ELR (cell line): ENCODE results near the gene SSB.
"Not testable (repeated sequence)": the region's sequence is repeated elsewhere in the genome, so short reads cannot be mapped to it uniquely, and the experiment has no call there.

Source experiments
- DNase-seq: peaks from one replicate; pipeline ENCODE4 v3.0.0-alpha.2; 2015; ENCODE audit warnings: low read depth

The SSB gene

DNA sequence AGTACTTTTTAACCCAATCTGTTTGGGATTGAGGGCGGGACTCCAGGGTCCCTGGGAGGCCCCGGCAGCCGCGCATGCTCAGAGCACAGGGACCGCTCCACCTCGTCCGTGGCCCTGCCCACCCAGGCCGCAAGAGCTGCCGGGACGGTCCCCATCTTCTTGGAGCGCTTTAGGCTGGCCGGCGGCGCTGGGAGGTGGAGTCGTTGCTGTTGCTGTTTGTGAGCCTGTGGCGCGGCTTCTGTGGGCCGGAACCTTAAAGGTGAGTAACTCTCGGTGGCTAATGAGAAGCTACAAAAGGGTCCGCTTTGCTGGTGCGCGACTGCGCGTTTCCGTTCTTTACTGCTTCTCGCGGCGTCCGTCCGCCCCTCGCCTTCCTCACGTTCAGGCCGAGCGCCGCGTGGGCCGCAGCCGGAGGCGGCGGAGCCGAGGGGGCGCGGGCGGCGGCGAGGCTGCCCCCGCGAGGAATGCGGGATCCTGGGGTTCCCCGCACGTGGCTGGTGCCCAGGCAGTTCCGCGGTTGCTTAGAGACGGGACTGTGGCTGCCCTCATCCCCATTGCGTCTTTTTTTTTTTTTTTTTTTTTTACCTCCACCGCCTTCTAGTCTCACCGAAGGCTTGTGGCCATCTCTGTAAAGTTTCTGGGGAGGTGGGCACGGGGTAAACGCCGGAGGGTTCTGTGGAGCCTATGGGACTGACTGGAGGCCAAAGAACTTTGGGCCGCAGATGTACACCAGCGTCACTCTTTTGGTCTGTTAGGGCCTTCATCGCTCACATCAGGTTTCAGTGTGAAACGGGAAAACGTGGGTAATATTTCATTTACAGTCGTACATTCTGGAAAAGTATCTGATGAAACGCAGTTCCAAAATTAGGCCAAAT lies at the start of gene SSB:
Gene SSB (plus strand): TSS at position 154 of the 875 bp plus-strand sequence. CDS start 2,090 bp downstream, outside the sequence.
- peak; percentile 96 for DNase-seq

DNA sequence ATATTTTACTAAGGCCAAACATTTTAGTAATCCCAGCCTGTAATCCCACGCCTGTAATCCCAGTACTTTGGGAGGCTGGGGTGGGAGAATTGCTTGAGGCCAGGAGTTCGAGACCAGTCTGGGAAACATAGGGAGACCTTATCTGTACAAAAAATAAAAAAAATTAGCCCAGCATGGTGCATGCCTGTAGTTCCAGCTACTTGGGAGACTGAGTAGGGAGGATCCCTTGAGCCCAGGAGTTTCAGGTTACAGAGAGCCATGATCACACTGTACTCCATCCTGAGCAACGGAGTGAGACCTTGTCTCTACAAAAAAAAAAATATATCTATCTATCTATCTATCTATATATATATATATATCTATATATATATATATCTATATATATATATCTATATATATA lies 45.9 kb upstream of the SSB start:
- DNase-seq = no peak

DNA sequence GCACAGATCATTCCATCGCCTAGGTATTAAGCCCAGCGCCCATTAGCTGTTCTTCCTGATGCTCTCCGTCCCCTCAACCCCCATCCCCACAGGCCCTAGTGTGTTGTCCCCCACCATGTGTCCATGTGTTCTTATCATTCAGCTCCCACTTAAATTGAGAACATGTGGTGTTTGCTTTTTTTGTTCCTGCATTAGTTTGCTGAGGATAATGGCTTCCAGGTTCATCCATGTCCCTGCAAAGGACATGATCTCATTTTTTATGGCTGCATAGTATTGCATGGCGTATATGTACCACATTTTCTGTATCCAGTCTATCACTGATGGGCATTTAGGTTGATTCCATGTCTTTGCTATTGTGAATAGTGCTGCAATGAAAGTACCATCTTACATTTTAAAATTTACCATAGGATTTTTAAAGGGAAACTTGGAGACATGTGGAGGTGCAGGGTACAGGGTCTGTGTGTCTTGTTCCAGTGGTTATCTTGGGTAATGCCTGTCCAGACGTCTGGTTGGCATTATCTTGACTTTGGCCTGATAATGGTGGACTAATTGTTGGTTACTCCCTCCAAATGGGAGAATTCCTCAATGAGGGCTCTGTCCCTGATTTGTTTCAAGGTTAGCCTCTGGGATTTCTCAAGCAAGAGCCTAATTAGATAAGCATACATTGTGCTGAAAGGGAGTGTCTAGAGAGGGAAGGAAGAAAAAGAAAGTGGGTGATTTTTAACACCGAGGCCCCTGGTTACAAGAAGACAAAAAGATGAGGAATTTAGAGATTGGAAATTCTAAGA lies 43.4 kb upstream of the SSB start:
- no peak for DNase-seq

DNA sequence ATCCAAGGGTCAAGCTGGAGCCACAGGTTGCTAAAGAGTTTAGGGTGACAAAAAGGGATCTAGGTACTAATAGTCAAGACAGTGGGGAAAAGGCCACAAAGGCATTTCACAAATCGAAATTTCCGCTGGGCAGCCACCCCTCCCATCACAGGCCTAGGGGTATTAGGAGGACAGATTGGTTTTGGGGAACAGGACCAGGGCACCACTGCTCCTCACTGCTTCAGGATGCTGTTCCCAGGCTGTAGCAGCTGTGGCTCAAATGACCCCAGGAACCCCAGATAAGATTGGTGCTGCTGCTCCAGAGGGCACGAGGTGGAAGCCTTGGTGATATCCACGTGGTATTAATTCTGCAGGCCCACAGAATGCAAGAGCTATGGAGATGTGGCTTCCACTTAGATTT lies 42.3 kb upstream of the SSB start:
- DNase-seq = no peak

DNA sequence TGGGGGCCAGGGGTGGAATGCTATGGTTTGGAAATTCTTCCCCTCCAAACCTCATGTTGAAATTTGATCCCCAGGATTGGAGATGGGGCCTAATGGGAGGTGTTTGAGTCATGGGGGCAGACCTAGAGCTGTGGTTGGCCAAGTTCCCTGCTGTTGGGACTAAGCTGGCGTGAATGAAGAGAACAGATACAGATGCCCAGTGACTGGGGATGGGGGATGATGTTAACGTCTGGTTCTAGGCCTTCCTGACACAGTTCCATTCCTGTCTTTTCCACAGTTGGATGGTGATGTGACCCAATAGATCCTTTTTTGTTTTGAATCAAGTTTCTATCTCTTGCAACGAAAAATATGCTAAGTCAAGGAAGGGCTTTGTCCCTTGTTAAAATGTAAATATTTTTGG lies 41.3 kb upstream of the SSB start:
- no peak for DNase-seq

DNA sequence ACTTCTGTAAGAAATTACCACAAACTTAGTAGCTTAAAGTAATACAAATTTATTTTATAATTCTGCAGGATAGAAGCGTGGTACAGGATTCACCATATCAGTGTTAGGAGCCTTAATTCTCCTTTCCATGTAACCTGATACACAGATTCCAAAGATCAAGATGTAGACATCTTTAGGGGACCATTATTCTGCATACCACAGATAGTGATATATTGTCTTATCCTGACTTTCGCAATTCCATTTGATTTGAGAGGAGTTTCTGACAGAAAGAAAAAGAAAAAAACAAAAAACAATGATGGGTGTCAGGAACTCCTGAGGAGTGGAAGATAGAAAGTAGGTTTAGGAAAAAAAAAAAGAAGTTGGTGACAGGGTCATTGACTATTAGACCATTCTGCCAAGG lies 40.9 kb upstream of the SSB start:
- DNase-seq = no peak

DNA sequence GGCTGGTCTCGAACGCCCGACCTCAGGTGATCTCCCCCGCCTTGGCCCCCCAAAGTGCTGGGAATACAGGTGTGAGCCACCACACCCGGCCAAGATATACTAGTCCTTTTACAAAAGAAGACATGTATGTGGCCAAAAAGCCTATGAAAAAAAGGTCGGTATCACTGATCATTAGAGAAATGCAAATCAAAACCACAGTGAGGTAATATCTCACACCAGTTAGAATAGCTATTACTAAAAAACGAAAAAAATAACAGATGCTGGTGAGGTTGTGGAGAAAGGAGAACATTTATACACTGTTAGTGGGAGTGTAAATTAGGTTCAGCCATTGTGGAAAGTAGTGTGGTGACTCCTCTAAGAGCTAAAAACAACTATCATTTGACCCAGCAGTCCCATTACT lies 38.7 kb upstream of the SSB start:
- no peak for DNase-seq

DNA sequence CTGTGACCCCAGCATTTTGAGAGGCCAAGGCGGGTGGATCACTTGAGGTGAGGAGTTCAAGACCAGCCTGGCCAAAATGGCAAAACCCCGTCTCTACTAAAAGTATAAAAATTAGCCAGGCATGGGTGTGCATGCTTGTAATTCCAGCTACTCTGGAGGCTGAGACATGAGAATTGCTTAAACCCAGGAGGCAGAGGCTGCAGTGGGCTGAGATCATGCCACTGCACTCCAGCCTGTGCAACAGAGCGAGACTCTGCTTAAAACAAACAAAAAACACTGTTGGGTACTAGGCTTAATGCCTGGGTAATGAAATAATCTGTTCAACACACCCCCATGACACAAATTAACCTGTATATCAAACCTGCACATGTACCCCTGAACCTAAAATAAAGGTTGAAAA lies 37.9 kb upstream of the SSB start:
- DNase-seq = not testable (repeated sequence)

DNA sequence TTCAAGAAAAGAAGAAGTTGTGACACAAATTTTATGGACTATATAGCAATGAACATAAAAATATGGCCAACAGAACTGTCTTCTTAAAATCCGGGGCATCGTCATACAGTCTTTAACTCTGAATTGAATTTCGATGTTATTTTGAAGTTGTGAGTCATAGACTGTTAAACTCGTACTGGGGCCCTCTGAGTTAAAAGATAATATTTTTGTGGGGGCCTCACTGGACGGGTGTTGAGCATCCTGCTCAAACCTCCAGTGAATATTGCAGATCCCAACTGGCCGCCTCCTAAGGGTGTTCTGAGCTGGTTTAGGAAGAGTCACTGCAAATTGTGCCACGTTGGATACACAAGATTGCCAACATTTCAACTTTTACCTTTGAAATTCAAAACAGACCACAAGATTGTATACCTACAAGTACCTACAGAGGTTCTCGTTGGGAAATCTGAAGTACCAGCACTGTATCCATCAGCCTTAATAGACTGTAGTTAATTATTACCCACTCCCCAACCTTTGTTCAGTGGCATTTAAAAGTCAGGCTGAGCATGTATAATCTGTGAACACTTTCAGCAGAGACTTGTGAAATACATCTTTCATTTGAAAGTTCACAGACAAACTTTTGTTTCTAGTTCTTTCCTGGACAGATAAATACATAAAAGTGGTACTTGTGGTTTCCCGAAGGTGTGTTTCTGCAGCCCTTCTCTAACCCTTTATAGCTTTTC lies 37.3 kb upstream of the SSB start:
- no peak for DNase-seq

DNA sequence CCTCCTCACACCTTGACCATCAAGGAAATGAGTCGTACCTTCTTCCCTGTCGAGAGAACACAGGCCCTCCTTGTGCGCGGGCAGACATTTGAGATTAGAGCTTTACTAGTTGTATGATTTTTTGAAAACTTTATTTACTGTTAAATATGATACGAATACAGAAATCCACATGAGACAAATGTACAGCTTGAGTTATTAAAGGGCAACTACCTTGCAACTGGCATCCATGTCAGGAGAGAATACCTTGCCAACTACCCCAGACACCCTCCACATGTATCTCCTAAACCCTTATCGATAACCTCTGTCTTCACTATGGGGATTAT lies 36.7 kb upstream of the SSB start:
- DNase-seq = no peak

DNA sequence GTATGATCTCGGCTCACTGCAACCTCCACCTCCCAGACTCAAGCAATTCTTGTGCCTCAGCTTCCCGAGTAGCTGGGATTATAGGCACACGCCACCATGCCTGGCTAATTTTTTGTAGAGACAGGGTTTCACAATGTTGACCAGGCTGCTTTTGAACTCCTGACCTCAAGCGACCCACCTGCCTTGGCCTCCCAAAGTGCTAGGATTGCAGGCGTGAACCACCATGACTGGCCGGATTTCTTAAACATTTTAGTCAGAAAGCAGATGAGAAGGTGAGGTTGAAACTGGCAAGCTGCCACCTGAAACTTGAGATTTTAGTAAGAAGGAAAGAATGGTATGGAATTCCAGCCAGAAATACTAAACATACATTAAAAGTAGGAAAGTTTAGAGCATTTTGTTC lies 33.1 kb upstream of the SSB start:
- peak; percentile 40 for DNase-seq

DNA sequence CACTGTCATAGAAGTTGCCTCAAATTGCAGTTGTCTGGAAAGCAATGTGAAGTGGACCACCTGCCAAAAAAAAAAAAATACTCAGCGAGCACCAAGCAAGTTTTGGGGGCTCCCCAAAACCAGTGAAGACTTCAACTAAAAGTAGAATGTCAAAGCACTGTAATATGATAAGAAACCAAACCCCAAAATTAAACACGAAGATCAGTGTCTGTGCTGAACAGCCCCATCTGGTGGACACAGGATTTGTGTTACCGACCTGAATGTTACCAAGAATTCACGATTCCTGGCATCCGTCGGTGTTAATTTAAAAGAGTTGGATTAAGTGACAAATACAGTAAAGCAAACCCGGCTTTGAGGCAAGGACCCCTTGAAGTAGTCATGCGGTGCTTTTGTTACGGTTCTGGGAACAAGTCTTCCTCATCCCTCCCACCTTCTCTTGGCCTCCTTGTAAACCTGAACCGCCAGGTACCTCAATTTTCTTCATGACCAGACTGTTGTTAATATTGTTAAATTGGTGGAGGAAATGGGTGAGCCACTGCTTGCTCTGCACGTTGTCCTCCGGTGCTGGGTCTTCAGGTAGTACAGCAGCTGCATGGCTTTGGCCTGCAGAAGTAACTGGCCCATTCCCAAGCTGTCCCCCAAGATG lies 31.3 kb upstream of the SSB start:
- peak; percentile 68 for DNase-seq

DNA sequence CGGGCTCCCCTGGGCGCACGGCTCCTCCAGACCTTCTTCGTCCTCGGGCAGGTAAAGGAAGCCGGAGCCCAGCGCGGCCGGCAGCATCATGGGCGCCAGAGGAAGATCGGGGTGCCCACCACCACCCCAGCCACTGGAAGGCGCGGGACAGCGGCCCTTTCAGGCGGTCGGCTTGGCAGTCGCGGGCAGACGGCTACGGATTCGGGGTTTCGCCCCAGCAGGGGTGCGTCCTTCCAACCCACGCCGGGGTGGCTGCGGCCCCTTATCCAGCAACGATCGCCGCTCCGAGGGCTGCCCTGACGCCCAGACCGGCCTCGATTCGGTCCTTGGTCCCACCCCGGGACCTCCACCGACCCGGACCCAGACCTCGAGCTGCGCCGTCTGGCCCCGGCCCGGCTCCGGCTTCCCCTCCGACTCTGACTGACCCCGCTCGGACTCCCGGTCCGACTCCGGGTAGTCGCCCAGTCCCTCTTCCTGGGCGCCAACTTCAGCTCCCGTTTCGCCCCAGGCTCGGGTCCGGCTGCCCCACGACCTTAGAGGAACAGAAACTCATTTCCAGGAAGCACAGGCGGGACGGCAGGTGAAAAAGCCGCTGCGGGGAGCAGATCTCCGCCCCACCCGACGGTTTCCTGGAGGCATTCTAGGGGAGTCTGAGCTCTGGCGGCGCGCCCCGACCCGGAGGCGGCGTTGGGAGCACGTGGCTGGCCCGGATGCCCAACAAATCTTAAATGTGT lies 30.2 kb upstream of the SSB start:
- DNase-seq = no peak

DNA sequence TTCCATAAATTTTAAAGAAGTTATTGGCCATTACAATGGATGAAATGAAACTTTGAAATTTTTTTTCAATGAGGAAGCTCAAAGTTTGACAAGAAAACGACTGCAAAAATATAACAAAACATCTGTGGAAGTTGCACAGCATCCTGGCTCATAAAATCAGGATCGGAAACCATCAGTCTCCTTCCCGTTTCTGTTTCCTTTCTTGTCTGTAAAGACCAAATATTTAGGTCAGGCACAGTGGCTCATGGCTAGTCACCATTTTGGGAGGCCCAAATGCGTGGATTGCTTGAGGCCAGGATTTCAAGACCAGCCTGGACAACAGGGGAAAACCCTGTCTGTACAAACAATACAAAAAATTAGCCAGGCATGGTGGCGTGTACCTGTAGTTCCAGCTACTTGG lies 27.6 kb upstream of the SSB start:
- no peak for DNase-seq

DNA sequence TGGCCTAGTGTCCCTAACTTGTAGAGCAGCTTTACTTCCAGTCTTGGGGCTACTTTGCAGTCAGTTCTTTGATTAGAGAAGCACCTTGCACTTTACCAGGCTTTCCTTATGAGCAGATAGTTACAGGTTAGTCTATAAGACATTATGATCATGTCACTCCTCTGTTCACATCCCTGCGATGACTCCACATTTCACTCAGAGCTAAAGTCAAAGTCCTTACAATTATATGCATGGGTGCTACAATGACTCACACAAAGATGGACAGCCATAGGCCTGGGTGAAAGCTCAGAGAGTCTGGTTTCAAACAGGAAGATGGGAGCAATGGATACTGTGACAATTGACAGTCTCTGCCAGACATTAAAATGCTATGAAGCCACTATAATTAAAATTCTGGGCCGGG lies 27.1 kb upstream of the SSB start:
- no peak for DNase-seq

DNA sequence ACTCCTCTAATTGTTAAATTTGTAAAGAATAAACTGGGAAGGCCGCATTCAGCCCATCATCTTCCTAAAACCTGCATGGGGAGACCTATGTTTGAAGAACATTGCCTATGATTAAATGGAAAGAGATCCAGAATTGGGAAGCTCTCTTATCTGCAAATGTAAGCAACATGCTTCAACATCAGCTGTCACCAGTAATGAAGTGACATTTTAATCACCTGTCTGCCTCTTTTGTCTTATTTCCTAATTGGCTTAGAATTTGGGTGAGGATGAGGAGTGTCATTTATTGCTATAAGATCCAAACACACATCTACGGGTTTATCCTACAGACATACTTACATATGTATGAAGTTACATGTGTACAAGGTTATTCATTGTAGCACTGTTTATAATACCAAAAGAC lies 26.0 kb upstream of the SSB start:
- no peak for DNase-seq

DNA sequence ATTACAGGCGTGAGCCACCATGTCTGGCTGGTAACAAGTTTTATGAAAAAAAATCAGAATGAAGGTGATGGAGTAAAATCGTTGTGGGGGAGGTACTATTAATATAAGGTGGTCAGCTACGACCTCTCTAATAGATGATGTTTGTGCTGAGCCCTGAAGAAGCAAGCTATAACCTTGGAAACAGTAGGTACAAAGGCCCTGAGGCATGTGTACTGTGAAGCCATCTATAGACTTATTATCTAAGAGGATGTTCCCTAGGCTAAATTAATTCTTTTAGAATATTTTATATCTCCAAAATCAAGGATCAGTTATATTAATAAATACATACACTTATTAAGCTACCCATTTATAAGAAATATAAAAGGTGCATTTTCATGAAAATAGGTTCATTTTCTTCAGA lies 23.3 kb upstream of the SSB start:
- no peak for DNase-seq

DNA sequence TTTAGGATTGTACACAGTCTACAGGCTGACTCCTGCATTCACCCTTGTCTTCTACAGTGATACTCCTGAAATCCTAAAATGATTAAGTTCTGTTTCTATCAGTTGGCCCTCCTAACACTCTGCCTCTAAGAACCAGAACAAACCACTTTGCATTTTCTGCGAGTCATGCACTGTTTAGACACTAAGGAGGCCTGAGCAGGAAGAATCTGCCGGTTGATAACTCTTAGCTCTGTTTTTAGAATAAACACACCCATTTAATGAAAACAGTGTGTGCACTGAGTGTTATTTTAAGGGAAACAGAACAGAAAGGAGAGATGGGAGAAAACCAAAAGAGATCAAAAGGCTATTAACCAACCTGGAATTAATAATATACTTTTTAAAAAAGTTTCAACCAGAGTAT lies 22.9 kb upstream of the SSB start:
- DNase-seq = peak; percentile 10

DNA sequence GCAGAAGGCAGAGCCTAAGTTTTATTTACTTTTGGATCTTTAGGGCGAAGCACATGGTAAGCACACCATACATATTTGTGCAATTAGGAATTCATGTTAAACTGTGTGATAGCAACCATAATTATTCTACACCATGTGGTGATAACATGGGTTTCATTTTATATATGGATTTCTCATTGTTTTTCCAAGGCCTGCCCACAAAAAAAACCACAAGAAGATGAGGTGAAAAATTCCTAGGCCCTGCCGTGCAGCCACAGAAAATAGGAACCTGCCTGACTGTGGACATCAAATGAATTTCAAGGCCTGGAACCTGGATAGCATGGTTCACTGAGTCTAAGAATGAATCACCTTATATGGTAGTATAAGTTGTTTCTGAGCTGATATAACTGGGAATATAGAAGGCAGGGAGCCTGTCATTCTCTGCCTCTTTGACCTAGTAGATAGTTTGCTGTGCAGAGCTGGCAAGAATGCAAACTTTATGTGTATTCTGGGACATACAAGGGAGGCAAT lies 22.4 kb upstream of the SSB start:
- no peak for DNase-seq

DNA sequence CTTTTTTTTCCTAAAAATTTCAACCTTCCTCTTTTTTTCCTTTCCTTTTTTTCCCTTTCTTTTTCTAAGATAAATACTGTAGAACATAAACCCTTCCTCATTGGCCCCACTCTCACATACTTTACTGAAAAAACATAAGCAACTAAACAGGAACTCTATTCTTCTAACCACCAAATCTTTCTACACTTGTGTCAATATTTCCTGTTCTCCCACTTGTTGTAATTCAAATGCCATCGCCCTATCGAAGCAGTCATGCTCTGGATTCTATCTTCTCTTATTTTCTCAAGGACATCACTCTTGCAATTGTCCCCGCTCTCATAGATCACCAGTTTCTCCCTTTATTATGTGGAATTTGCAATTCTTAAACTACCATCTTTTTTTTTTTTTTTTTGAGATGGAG lies 20.2 kb upstream of the SSB start:
- DNase-seq = no peak

DNA sequence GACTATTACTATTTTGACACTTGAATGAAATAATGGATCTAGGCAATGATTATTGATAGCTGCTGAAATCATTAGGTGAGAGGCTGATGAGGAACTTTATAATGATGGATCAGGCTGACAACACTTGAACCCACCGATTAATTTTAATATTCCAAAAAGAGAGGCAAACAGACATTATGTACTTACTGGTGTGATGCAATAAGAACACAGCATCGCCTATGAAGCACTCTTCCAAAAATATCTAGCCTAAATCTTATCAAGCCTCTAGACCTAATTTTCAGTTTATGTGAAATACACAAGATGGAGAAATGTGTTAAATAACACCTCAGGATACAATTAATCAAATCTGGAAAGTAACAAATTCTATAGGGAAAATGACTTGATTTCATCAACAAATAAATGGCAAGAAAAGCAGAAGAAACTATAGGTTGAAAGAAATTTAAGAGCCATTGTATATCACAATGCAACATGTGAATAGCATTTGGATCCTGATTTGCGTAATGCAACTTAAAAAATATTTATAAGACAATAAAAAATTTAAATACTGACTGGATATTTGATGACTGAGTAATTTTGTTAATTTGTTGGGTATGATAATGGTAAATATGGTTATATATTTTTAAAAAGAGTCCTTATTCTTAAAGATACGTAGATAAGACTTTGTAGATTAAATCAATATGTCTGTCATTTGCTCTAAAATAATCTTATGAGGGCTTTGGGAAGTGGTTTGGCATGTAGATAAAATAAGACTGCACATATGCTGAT lies 17.2 kb upstream of the SSB start:
- DNase-seq = no peak
